GM23338 (cell line): ENCODE data around the gene SLC38A9. TPM values are rescaled to one million over a fixed set of nuclear protein-coding genes. Genes with fewer than 3 reads are reported as not detected.
A peak's percentile ranks its signal among the peaks of the same experiment; 100 is the strongest.

Source experiments
- ATAC-seq: fragments of 200-7000 bp; cut with Tn5 transposase; 3 replicates; pipeline ENCODE4 v1.9.1; 2020
- DNase-seq: peaks from one replicate; pipeline ENCODE4 v3.0.0-alpha.2; 2015; ENCODE audit warnings: low spot score
- H2AFZ ChIP-seq: fragments of 200-600 bp; sonication (generic); 2 replicates; pipeline ENCODE4 v1.8.0; 2016; ENCODE audit warnings: antibody characterized with exemption, mild to moderate bottlenecking, moderate library complexity
- H3F3A ChIP-seq: fragments of 200-600 bp; sonication (generic); replicated peaks from 2 replicates; pipeline ENCODE4 v1.8.0; 2017; ENCODE audit warnings: antibody characterized with exemption, mixed run types, low read depth
- H3K27ac ChIP-seq: fragments of 200-600 bp; sonication (generic); 2 replicates; pipeline ENCODE4 v1.6.1; 2016; ENCODE audit warnings: low read depth
- H3K27me3 ChIP-seq: fragments of 200-600 bp; sonication (generic); 2 replicates; pipeline ENCODE4 v1.8.0; 2016; ENCODE audit warnings: mild to moderate bottlenecking, mixed run types, moderate library complexity; ENCODE audit not compliant: insufficient read depth
- H3K36me3 ChIP-seq: fragments of 200-600 bp; sonication (generic); 2 replicates; pipeline ENCODE4 v1.8.0; 2016; ENCODE audit warnings: mild to moderate bottlenecking; ENCODE audit not compliant: insufficient read depth
- H3K4me1 ChIP-seq: fragments of 200-600 bp; sonication (generic); 2 replicates; pipeline ENCODE4 v1.8.0; 2016; ENCODE audit warnings: mild to moderate bottlenecking, moderate library complexity; ENCODE audit not compliant: insufficient read depth
- H3K4me2 ChIP-seq: fragments of 200-600 bp; sonication (generic); 2 replicates; pipeline ENCODE4 v1.7.1; 2017; ENCODE audit warnings: mixed run types
- H3K4me3 ChIP-seq: fragments of 200-600 bp; sonication (generic); 2 replicates; pipeline ENCODE4 v1.6.1; 2016; ENCODE audit warnings: mixed run types
- H3K79me2 ChIP-seq: fragments of 200-600 bp; sonication (generic); replicated peaks from 2 replicates; pipeline ENCODE4 v1.8.0; 2017; ENCODE audit warnings: mild to moderate bottlenecking; ENCODE audit not compliant: insufficient read depth
- H3K9me2 ChIP-seq: fragments of 200-600 bp; sonication (generic); 2 replicates; pipeline ENCODE4 v1.8.0; 2017; ENCODE audit not compliant: insufficient read depth
- H4K20me1 ChIP-seq: fragments of 200-600 bp; sonication (generic); replicated peaks from 2 replicates; pipeline ENCODE4 v1.8.0; 2017; ENCODE audit warnings: mild to moderate bottlenecking; ENCODE audit not compliant: insufficient read depth
- H3K27ac Mint-ChIP-seq: 2 replicates; pipeline ENCODE4 v1.8.0; 2020; ENCODE audit warnings: inconsistent platforms, mild to moderate bottlenecking, moderate library complexity, mixed read lengths
- H3K27me3 Mint-ChIP-seq: 3 replicates; pipeline ENCODE4 v1.8.0; 2022; ENCODE audit warnings: low read depth, mild to moderate bottlenecking, moderate library complexity, mixed read lengths, inconsistent platforms; ENCODE audit not compliant: insufficient read depth, poor library complexity
- H3K36me3 Mint-ChIP-seq: 3 replicates; pipeline ENCODE4 v1.8.0; 2021; ENCODE audit warnings: low read depth, mild to moderate bottlenecking, inconsistent platforms, moderate library complexity, mixed read lengths
- H3K4me1 Mint-ChIP-seq: 3 replicates; pipeline ENCODE4 v1.8.0; 2020; ENCODE audit warnings: mild to moderate bottlenecking, inconsistent platforms, mixed read lengths
- H3K4me3 Mint-ChIP-seq: 3 replicates; pipeline ENCODE4 v1.8.0; 2021; ENCODE audit warnings: moderate library complexity, mild to moderate bottlenecking, inconsistent platforms, mixed read lengths
- H3K9me3 Mint-ChIP-seq: 3 replicates; pipeline ENCODE4 v1.8.0; 2020; ENCODE audit warnings: moderate library complexity, mild to moderate bottlenecking, inconsistent platforms, mixed read lengths
- CREB1 ChIP-seq: fragments of 250-450 bp; sonication (Bioruptor Pico); IDR thresholded peaks from 2 replicates; pipeline ENCODE4 v1.5.0; 2020; ENCODE audit warnings: low read depth, mild to moderate bottlenecking, moderate library complexity
- EZH2 ChIP-seq: fragments of 200-600 bp; sonication (generic); IDR thresholded peaks from one replicate; pipeline ENCODE4 v1.8.0; 2017; ENCODE audit warnings: antibody characterized with exemption, mild to moderate bottlenecking, low read depth; ENCODE audit not compliant: unreplicated experiment
- JUNB ChIP-seq: IDR thresholded peaks from one replicate; pipeline ENCODE4 v1.6.1; 2016; ENCODE audit warnings: antibody characterized with exemption; ENCODE audit not compliant: unreplicated experiment
- NANOG ChIP-seq: IDR thresholded peaks from 2 replicates; pipeline ENCODE4 v1.6.1; 2016; ENCODE audit warnings: antibody characterized with exemption, borderline replicate concordance
- POLR2AphosphoS5 ChIP-seq: IDR thresholded peaks from 2 replicates; pipeline ENCODE4 v1.6.1; 2016; ENCODE audit warnings: antibody characterized with exemption, low read depth
- REST ChIP-seq: IDR thresholded peaks from one replicate; pipeline ENCODE4 v1.6.1; 2018; ENCODE audit warnings: antibody characterized with exemption; ENCODE audit not compliant: unreplicated experiment
- STAT1 ChIP-seq: IDR thresholded peaks from one replicate; pipeline ENCODE4 v1.6.1; 2016; ENCODE audit warnings: antibody characterized with exemption; ENCODE audit not compliant: unreplicated experiment
- ZNF114 ChIP-seq: fragments of 250-450 bp; sonication (Bioruptor Pico); IDR thresholded peaks from 2 replicates; pipeline ENCODE4 v1.5.0; 2020; ENCODE audit warnings: mild to moderate bottlenecking, moderate library complexity
- ZNF331 ChIP-seq: fragments of 250-450 bp; sonication (Bioruptor Pico); IDR thresholded peaks from 2 replicates; pipeline ENCODE4 v1.5.0; 2020; ENCODE audit warnings: low read depth, mild to moderate bottlenecking, moderate library complexity
- ZNF462 ChIP-seq: fragments of 250-450 bp; sonication (Bioruptor Pico); IDR thresholded peaks from 2 replicates; pipeline ENCODE4 v1.5.0; 2020; ENCODE audit warnings: mild to moderate bottlenecking, moderate library complexity
- polyA plus RNA-seq: library from polyadenylated mRNA; unstranded; fragments of >200 nt; fragmentation: Nextera tagmentation; extraction: Ambion mirVana; gene quantifications from 2 replicates; pipeline ENCODE4 v1.2.1, GENCODE V29; 2016
- total RNA-seq: library from RNA; depleted of rRNA; stranded (reverse); fragments of >200 nt; shearing (Covaris generic); gene quantifications from 2 replicates; pipeline ENCODE4 v1.2.3, GENCODE V29; 2014

Gene SLC38A9
- total and polyA plus RNA-seq, 2 experiments from 2014 or later = 30.8 to 64.8 TPM

GRCh38 chr5:55599148-55600050, 112.7 kb downstream of the SLC38A9 start:
- no peaks in the 10 kb centered on the region for H4K20me1 ChIP-seq
- H3K36me3 ChIP-seq = no peaks in the 10 kb centered on the region
- H3K4me2 ChIP-seq = no peak overlapping the region
- H3F3A ChIP-seq = no peaks in the 10 kb centered on the region
- peaks cover 27% of the 10 kb centered on the region for H3K4me1 ChIP-seq
- no peak overlapping the region for H3K27ac ChIP-seq
- ATAC-seq = no peak
- TF ChIP-seq ZNF331 (CRISPR knock-in tag) (no peak), NANOG (no peak), POLR2AphosphoS5 (no peak), REST (no peak), JUNB (no peak), STAT1 (no peak)
- DNase-seq = no peak
- no peaks in the 10 kb centered on the region for H3K27me3 ChIP-seq
- no peaks in the 10 kb centered on the region for H3K36me3 Mint-ChIP-seq
- H3K79me2 ChIP-seq = no peaks in the 10 kb centered on the region
- peaks cover 32% of the 10 kb centered on the region for H3K4me1 Mint-ChIP-seq
- no peak overlapping the region for H3K4me3 Mint-ChIP-seq
- H2AFZ ChIP-seq = no peak overlapping the region
- no peak overlapping the region for H3K27ac Mint-ChIP-seq
- peaks cover 6% of the 10 kb centered on the region; the same call in 1 of the 2 replicates for H3K9me2 ChIP-seq
- no peaks in the 10 kb centered on the region for H3K9me3 Mint-ChIP-seq
- H3K4me3 ChIP-seq = no peak overlapping the region
- H3K27me3 Mint-ChIP-seq = peaks cover 2% of the 10 kb centered on the region

- no peak overlapping the region for H3K4me2 ChIP-seq
- H4K20me1 ChIP-seq = no peaks in the 10 kb centered on the region
- no peaks in the 10 kb centered on the region for H3K36me3 ChIP-seq
- peak overlapping the region; percentile 94 for H2AFZ ChIP-seq
- H3K79me2 ChIP-seq = no peaks in the 10 kb centered on the region
- H3K27me3 ChIP-seq = no peaks in the 10 kb centered on the region
- no peak for ATAC-seq
- H3K27me3 Mint-ChIP-seq = peaks cover 4% of the 10 kb centered on the region
- no peaks in the 10 kb centered on the region for H3K9me3 Mint-ChIP-seq
- no peak overlapping the region for H3K4me3 ChIP-seq
- H3K27ac Mint-ChIP-seq = no peak overlapping the region
- H3K4me3 Mint-ChIP-seq = no peak overlapping the region
- DNase-seq = no peak
- no peak overlapping the region for H3K27ac ChIP-seq
- H3F3A ChIP-seq = no peaks in the 10 kb centered on the region
- peaks cover 12% of the 10 kb centered on the region for H3K4me1 ChIP-seq
- H3K9me2 ChIP-seq = peaks cover 10% of the 10 kb centered on the region; the same call in 1 of the 2 replicates
- no peaks in the 10 kb centered on the region for H3K36me3 Mint-ChIP-seq
- H3K4me1 Mint-ChIP-seq = peaks cover 16% of the 10 kb centered on the region
- TF ChIP-seq EZH2 = no peak
- TF ChIP-seq STAT1 = no peak
- TF ChIP-seq CREB1 (CRISPR knock-in tag) = no peak
- TF ChIP-seq ZNF114 = no peak
- TF ChIP-seq ZNF462 (CRISPR knock-in tag) = no peak
Measured at GRCh38 chr5:55597014-55597981, 114.8 kb downstream of the SLC38A9 start.
